Right lung (tissue), 5 donors: ENCODE results near the gene NUP85. TPM values are rescaled to one million over a fixed set of nuclear protein-coding genes. Genes with fewer than 3 reads are reported as not detected.
A peak's percentile ranks its signal among the peaks of the same experiment; 100 is the strongest.
"Not testable (repeated sequence)": the region's sequence is repeated elsewhere in the genome, so short reads cannot be mapped to it uniquely, and the experiment has no call there.

ENCODE experiments used
- DNase-seq, 2 donors: peaks; one replicate each; pipeline ENCODE4 v3.0.0-alpha.2; 2013
- polyA plus RNA-seq, 5 donors: library from polyadenylated mRNA; unstranded; fragments of 120-200 nt; gene quantifications; one replicate each; pipeline versions ENCODE4 v1.2.1 to v1.2.3, GENCODE V29; 2013; ENCODE audit warnings: inconsistent platforms in 1 of 5, low replicate concordance in 1 of 5; ENCODE audit not compliant: insufficient read length in 5 of 5, insufficient read depth in 1 of 5

NUP85 gene
- polyA plus RNA-seq, 5 donors: 66.5 to 86.1 (median 79.5) TPM

- DNase-seq: no peak
Observed at GRCh38 chr17:75194879-75195278, 10.6 kb upstream of the NUP85 start.

GRCh38 chr17:75199886-75200618 lies 5.4 kb upstream of the NUP85 start:
- DNase-seq: no peak

- DNase-seq: no peak
Observed at GRCh38 chr17:75205793-75206163, 299 bp downstream of the NUP85 start.

GRCh38 chr17:75207050-75207407 lies 1.6 kb downstream of the NUP85 start:
- not testable (repeated sequence) for DNase-seq

- DNase-seq: no peak
Observed at GRCh38 chr17:75207760-75208159, 2.3 kb downstream of the NUP85 start.

- no peak for DNase-seq
Observed at GRCh38 chr17:75208161-75208560, 2.7 kb downstream of the NUP85 start.

- no peak for DNase-seq
Observed at GRCh38 chr17:75209061-75209460, 3.6 kb downstream of the NUP85 start.

GRCh38 chr17:75218131-75218530 lies 12.7 kb downstream of the NUP85 start:
- DNase-seq: no peak

GRCh38 chr17:75219815-75220214 lies 14.3 kb downstream of the NUP85 start:
- no peak for DNase-seq

GRCh38 chr17:75225016-75225415 lies 19.5 kb downstream of the NUP85 start:
- no peak for DNase-seq

- DNase-seq: no peak
Observed at GRCh38 chr17:75227729-75228128, 22.2 kb downstream of the NUP85 start.

- DNase-seq: no peak
Observed at GRCh38 chr17:75228305-75228704, 22.8 kb downstream of the NUP85 start.

GRCh38 chr17:75228847-75229246 lies 23.4 kb downstream of the NUP85 start:
- DNase-seq: no peak

- no peak for DNase-seq
Observed at GRCh38 chr17:75231071-75231470, 25.6 kb downstream of the NUP85 start.

GRCh38 chr17:75231741-75232464 lies 26.4 kb downstream of the NUP85 start:
- DNase-seq: no peak

GRCh38 chr17:75232786-75233185 lies 27.3 kb downstream of the NUP85 start:
- DNase-seq: no peak

GRCh38 chr17:75237100-75238014 lies 31.9 kb downstream of the NUP85 start:
- DNase-seq: no peak

- no peak for DNase-seq
Observed at GRCh38 chr17:75238020-75238580, 32.6 kb downstream of the NUP85 start.

GRCh38 chr17:75238684-75239191 lies 33.3 kb downstream of the NUP85 start:
- DNase-seq: peak; percentile 21 to 37

- no peak for DNase-seq
Observed at GRCh38 chr17:75239214-75239613, 33.7 kb downstream of the NUP85 start.

- DNase-seq: no peak
Observed at GRCh38 chr17:75239778-75240393, 34.4 kb downstream of the NUP85 start.
